DOHH2 (cell line): Measurements from ENCODE around the gene ZBTB47.

Source experiments
- H3F3A ChIP-seq: fragments of 200-600 bp; sonication (generic), shearing (Covaris generic); 2 replicates; pipeline ENCODE4 v1.6.0; 2016; ENCODE audit warnings: antibody characterized with exemption, mild to moderate bottlenecking; ENCODE audit not compliant: control insufficient read depth, insufficient read depth
- H3K27ac ChIP-seq: fragments of 200-600 bp; sonication (generic); 2 replicates; pipeline ENCODE4 v1.5.1; 2014; ENCODE audit warnings: low read depth, mild to moderate bottlenecking, low read length, moderate library complexity
- H3K27me3 ChIP-seq: fragments of 200-600 bp; sonication (generic); 2 replicates; pipeline ENCODE4 v1.6.1; 2014; ENCODE audit warnings: mild to moderate bottlenecking, low read length, mixed read lengths; ENCODE audit not compliant: control insufficient read depth
- H3K36me3 ChIP-seq: fragments of 200-600 bp; sonication (generic); 2 replicates; pipeline ENCODE4 v1.6.1; 2014; ENCODE audit warnings: mild to moderate bottlenecking, low read length, moderate library complexity, mixed read lengths; ENCODE audit not compliant: control insufficient read depth
- H3K4me1 ChIP-seq: fragments of 200-600 bp; sonication (generic); 2 replicates; pipeline ENCODE4 v1.6.1; 2014; ENCODE audit warnings: mild to moderate bottlenecking, low read length, mixed read lengths; ENCODE audit not compliant: control insufficient read depth
- H3K4me2 ChIP-seq: fragments of 200-600 bp; sonication (generic); 2 replicates; pipeline ENCODE4 v1.6.0; 2014; ENCODE audit warnings: mild to moderate bottlenecking, low read length, moderate library complexity
- H3K4me3 ChIP-seq: fragments of 200-600 bp; sonication (generic); 2 replicates; pipeline ENCODE4 v1.5.1; 2014; ENCODE audit warnings: mild to moderate bottlenecking, low read length, mixed read lengths
- H3K79me2 ChIP-seq: fragments of 200-600 bp; sonication (generic); 2 replicates; pipeline ENCODE4 v1.6.1; 2014; ENCODE audit warnings: mild to moderate bottlenecking, low read length, mixed read lengths; ENCODE audit not compliant: control insufficient read depth
- H3K9me2 ChIP-seq: fragments of 200-600 bp; sonication (generic); replicated peaks from 2 replicates; pipeline ENCODE4 v1.6.1; 2014; ENCODE audit warnings: mild to moderate bottlenecking, low read length, mixed read lengths; ENCODE audit not compliant: control insufficient read depth
- H3K9me3 ChIP-seq: fragments of 200-600 bp; sonication (generic); 2 replicates; pipeline ENCODE4 v1.6.1; 2014; ENCODE audit warnings: antibody characterized with exemption, low read length, mixed read lengths; ENCODE audit not compliant: control insufficient read depth, insufficient read depth
- H4K20me1 ChIP-seq: fragments of 200-600 bp; sonication (generic); 2 replicates; pipeline ENCODE4 v1.6.0; 2014; ENCODE audit warnings: low read depth, mild to moderate bottlenecking, antibody characterized with exemption, low read length, moderate library complexity; ENCODE audit not compliant: control insufficient read depth, insufficient read depth
- CTCF ChIP-seq: fragments of 200-600 bp; sonication (generic); IDR thresholded peaks from one replicate; pipeline ENCODE4 v1.5.1; 2014; ENCODE audit warnings: antibody characterized with exemption, mild to moderate bottlenecking, low read depth, low read length; ENCODE audit not compliant: poor library complexity, severe bottlenecking
- EZH2phosphoT487 ChIP-seq: fragments of 200-600 bp; sonication (generic); IDR thresholded peaks from 2 replicates; pipeline ENCODE4 v1.6.1; 2017; ENCODE audit warnings: borderline replicate concordance, mild to moderate bottlenecking, antibody characterized with exemption, low read length, moderate library complexity, mixed read lengths

The ZBTB47 gene

GRCh38 chr3:42613462-42613861 is 40.0 kb upstream of the ZBTB47 start:
- H3K36me3 ChIP-seq = peaks cover 68% of the 10 kb centered on the region
- peak; percentile 67 for TF ChIP-seq CTCF
- no peak for TF ChIP-seq EZH2phosphoT487
- peaks cover 45% of the 10 kb centered on the region for H3K4me1 ChIP-seq
- H3F3A ChIP-seq = peaks cover 18% of the 10 kb centered on the region
- H3K9me3 ChIP-seq = no peaks in the 10 kb centered on the region
- H4K20me1 ChIP-seq = peaks cover 12% of the 10 kb centered on the region
- peak overlapping the region; percentile 26 for H3K27ac ChIP-seq
- H3K9me2 ChIP-seq = no peaks in the 10 kb centered on the region
- H3K4me3 ChIP-seq = no peak overlapping the region
- peak overlapping the region; percentile 31 for H3K4me2 ChIP-seq
- H3K79me2 ChIP-seq = peaks cover 90% of the 10 kb centered on the region
- H3K27me3 ChIP-seq = no peaks in the 10 kb centered on the region

GRCh38 chr3:42631620-42632019 is 21.9 kb upstream of the ZBTB47 start:
- Histone ChIP-seq H3K4me3 (no peak overlapping the region), H3K9me2 (no peaks in the 10 kb centered on the region), H3K27me3 (no peaks in the 10 kb centered on the region), H3K27ac (no peak overlapping the region), H3F3A (peaks cover 8% of the 10 kb centered on the region), H3K4me2 (no peak overlapping the region), H3K9me3 (no peaks in the 10 kb centered on the region), H3K36me3 (peaks cover 94% of the 10 kb centered on the region), H4K20me1 (0 out of 2 replicates have a peak, but pooled peaks cover 5% of the 10 kb centered on the region), H3K79me2 (no peaks in the 10 kb centered on the region), H3K4me1 (no peaks in the 10 kb centered on the region)
- no peak for TF ChIP-seq EZH2phosphoT487
- TF ChIP-seq CTCF = no peak

- Histone ChIP-seq H3K27me3 (no peaks in the 10 kb centered on the region), H3K27ac (no peak overlapping the region), H3K4me2 (no peak overlapping the region), H3K9me3 (no peaks in the 10 kb centered on the region), H3K79me2 (no peaks in the 10 kb centered on the region), H3K36me3 (peaks cover 95% of the 10 kb centered on the region), H4K20me1 (0 out of 2 replicates have a peak, but pooled peaks cover 6% of the 10 kb centered on the region), H3K9me2 (no peaks in the 10 kb centered on the region), H3K4me3 (no peak overlapping the region), H3F3A (peaks cover 10% of the 10 kb centered on the region), H3K4me1 (no peaks in the 10 kb centered on the region)
- TF ChIP-seq CTCF (no peak), EZH2phosphoT487 (no peak)
Measured at GRCh38 chr3:42632146-42632545, 21.4 kb upstream of the ZBTB47 start.
